Esophagus muscularis mucosa (tissue), 4 donors: Measurements from ENCODE around the gene SPINDOC.

ENCODE experiments used
- CTCF ChIP-seq, 3 experiments: fragments of 200-600 bp in 2 of 3; fragments of 450-650 bp in 1 of 3; sonication (generic) in 2 of 3; IDR thresholded peaks; one replicate each; pipeline ENCODE4 v1.5.1; 2017 to 2019; ENCODE audit warnings: antibody characterized with exemption in 3 of 3, mild to moderate bottlenecking in 2 of 3, moderate library complexity in 1 of 3
- EP300 ChIP-seq: sonication (generic); formaldehyde crosslinking; IDR thresholded peaks from one replicate; pipeline ENCODE4 v1.6.1; 2017; ENCODE audit warnings: antibody characterized with exemption
- POLR2AphosphoS5 ChIP-seq, 2 donors: sonication (generic); formaldehyde crosslinking; IDR thresholded peaks; one replicate each; pipeline ENCODE4 v1.6.1; 2017; ENCODE audit warnings: antibody characterized with exemption in 2 of 2

- TF ChIP-seq CTCF (IDR thresholded peaks at IDR 0.05) (no peak), POLR2AphosphoS5 (IDR thresholded peaks at IDR 0.05) (no peak), EP300 (no peak)
Measured at GRCh38 chr11:63862923-63863322, 49.7 kb downstream of the SPINDOC start.
